ENCODE measurements around the gene TICAM1.

GRCh38 chr19:4839192-4839591 is 7.7 kb upstream of the TICAM1 start:
- TF ChIP-seq CTCF (IDR thresholded peaks at IDR 0.05) (no peak), SIN3A (IDR thresholded peaks at IDR 0.05; ENCODE audit: borderline replicate concordance, insufficient read depth, low read depth, low read length) (no peak)

Data from Panc1 (cell line).